Bronchial epithelial cell (primary cell): ENCODE data around the gene AFAP1L2. TPM values are rescaled to one million over a fixed set of nuclear protein-coding genes. Genes with fewer than 3 reads are reported as not detected.

Experiments
- DNase-seq: peaks from one replicate; pipeline ENCODE4 v3.0.0-alpha.2; 2010; ENCODE audit warnings: low read depth
- FAIRE-seq: peaks from 2 replicates; lab custom pipeline; 2011; peaks lifted over from hg19 to GRCh38; lab: Jason Lieb, UNC
- H3K27me3 ChIP-seq: 2 replicates; pipeline ENCODE4 v1.5.1; 2011; ENCODE audit warnings: low read length; ENCODE audit not compliant: control insufficient read depth, insufficient read depth
- H3K36me3 ChIP-seq: 2 replicates; pipeline ENCODE4 v1.5.1; 2011; ENCODE audit warnings: low read length; ENCODE audit not compliant: control insufficient read depth, insufficient read depth
- H3K4me3 ChIP-seq: 2 replicates; pipeline ENCODE4 v1.5.1; 2011; ENCODE audit warnings: mild to moderate bottlenecking, low read depth, low read length, control low read depth
- CTCF ChIP-seq: IDR thresholded peaks from 2 replicates; pipeline ENCODE4 v1.5.1; 2011; ENCODE audit warnings: mild to moderate bottlenecking, moderate library complexity, low read length, control low read depth, inconsistent platforms; ENCODE audit not compliant: insufficient read depth, severe bottlenecking
- total RNA-seq: library from RNA; depleted of rRNA; stranded (reverse); fragments of >200 nt; gene quantifications from 2 replicates; pipeline ENCODE4 v1.2.1, GENCODE V29; 2014

Gene AFAP1L2
- total RNA-seq, 1 donor from 2014 or later = 6.8 TPM

- no peak for FAIRE-seq
Measured at GRCh38 chr10:114392112-114392835, 12.0 kb downstream of the AFAP1L2 start.

GRCh38 chr10:114391599-114391998 lies 12.7 kb downstream of the AFAP1L2 start:
- Histone ChIP-seq H3K36me3 (no peaks in the 10 kb centered on the region), H3K27me3 (no peaks in the 10 kb centered on the region), H3K4me3 (no peak overlapping the region)
- no peak for DNase-seq
- FAIRE-seq = no peak
- TF ChIP-seq CTCF = no peak

More at GRCh38 chr10:114392112-114392835, 12.0 kb downstream of the AFAP1L2 start:
- no peaks in the 10 kb centered on the region for H3K36me3 ChIP-seq
- DNase-seq = no peak
- no peak overlapping the region for H3K4me3 ChIP-seq
- TF ChIP-seq CTCF = no peak
- H3K27me3 ChIP-seq = no peaks in the 10 kb centered on the region

- TF ChIP-seq CTCF = no peak
Measured at GRCh38 chr10:114389426-114389825, 14.9 kb downstream of the AFAP1L2 start.

GRCh38 chr10:114388275-114388674 lies 16.0 kb downstream of the AFAP1L2 start:
- no peak for FAIRE-seq
- no peaks in the 10 kb centered on the region for H3K36me3 ChIP-seq
- H3K4me3 ChIP-seq = no peak overlapping the region
- peak; percentile 73 for DNase-seq
- H3K27me3 ChIP-seq = no peaks in the 10 kb centered on the region
- TF ChIP-seq CTCF = no peak

More at GRCh38 chr10:114389426-114389825, 14.9 kb downstream of the AFAP1L2 start:
- peak; percentile 49 for DNase-seq
- no peaks in the 10 kb centered on the region for H3K36me3 ChIP-seq
- H3K4me3 ChIP-seq = no peak overlapping the region
- no peak for FAIRE-seq
- H3K27me3 ChIP-seq = no peaks in the 10 kb centered on the region

- Histone ChIP-seq H3K4me3 (no peak overlapping the region), H3K27me3 (no peaks in the 10 kb centered on the region), H3K36me3 (no peaks in the 10 kb centered on the region)
- DNase-seq (no peak), FAIRE-seq (no peak)
- no peak for TF ChIP-seq CTCF
Measured at GRCh38 chr10:114387784-114388183, 16.5 kb downstream of the AFAP1L2 start.
